Measurements from ENCODE around the gene MTMR11.

Gene MTMR11

GRCh38 chr1:149934356-149934755, 2.3 kb downstream of the MTMR11 start:
- DNase-seq (ENCODE audit: low spot score): no peak

GRCh38 chr1:149933208-149933607, 3.5 kb downstream of the MTMR11 start:
- no peak for DNase-seq (ENCODE audit: low spot score)

- DNase-seq (ENCODE audit: low spot score): no peak
Measured at GRCh38 chr1:149932474-149932873, 4.2 kb downstream of the MTMR11 start.

- DNase-seq (ENCODE audit: low spot score): no peak
Measured at GRCh38 chr1:149931212-149931790, 5.4 kb downstream of the MTMR11 start.

GRCh38 chr1:149929856-149930255, 6.8 kb downstream of the MTMR11 start:
- no peak for DNase-seq (ENCODE audit: low spot score)

GRCh38 chr1:149928401-149928724, 8.3 kb downstream of the MTMR11 start:
- no peak for DNase-seq (ENCODE audit: low spot score)

- peak; percentile 92 for DNase-seq (ENCODE audit: low spot score)
Measured at GRCh38 chr1:149927563-149928400, 8.9 kb downstream of the MTMR11 start, which contains the start of gene SF3B4. SF3B4 (minus strand) TSS chr1:149927803; CDS start chr1:149927759, 44 bp downstream.

- no peak for DNase-seq (ENCODE audit: low spot score)
Measured at GRCh38 chr1:149927056-149927562, 9.6 kb downstream of the MTMR11 start.

- DNase-seq (ENCODE audit: low spot score): no peak
Measured at GRCh38 chr1:149926296-149926695, 10.4 kb downstream of the MTMR11 start.

GRCh38 chr1:149925751-149926150, 10.9 kb downstream of the MTMR11 start:
- DNase-seq (ENCODE audit: low spot score): no peak

- DNase-seq (ENCODE audit: low spot score): no peak
Measured at GRCh38 chr1:149925345-149925744, 11.3 kb downstream of the MTMR11 start.

- DNase-seq (ENCODE audit: low spot score): no peak
Measured at GRCh38 chr1:149923626-149924025, 13.1 kb downstream of the MTMR11 start.

GRCh38 chr1:149917571-149918144, 19.0 kb downstream of the MTMR11 start, which contains the start of gene SV2A:
SV2A (minus strand) TSS chr1:149917844; CDS start chr1:149913840, 4,004 bp downstream.
- peak; percentile 81 for DNase-seq (ENCODE audit: low spot score)

- DNase-seq (ENCODE audit: low spot score): no peak
Measured at GRCh38 chr1:149916898-149917252, 19.8 kb downstream of the MTMR11 start.

- DNase-seq (ENCODE audit: low spot score): no peak
Measured at GRCh38 chr1:149916193-149916897, 20.3 kb downstream of the MTMR11 start.

- peak; percentile 63 for DNase-seq (ENCODE audit: low spot score)
Measured at GRCh38 chr1:149915429-149916192, 21.1 kb downstream of the MTMR11 start.

- no peak for DNase-seq (ENCODE audit: low spot score)
Measured at GRCh38 chr1:149914545-149914944, 22.1 kb downstream of the MTMR11 start.

GRCh38 chr1:149906570-149907075, 30.1 kb downstream of the MTMR11 start:
- no peak for DNase-seq (ENCODE audit: low spot score)

- DNase-seq (ENCODE audit: low spot score): no peak
Measured at GRCh38 chr1:149903836-149904491, 32.7 kb downstream of the MTMR11 start.

- peak; percentile 92 for DNase-seq (ENCODE audit: low spot score)
Measured at GRCh38 chr1:149899460-149900284, 37.0 kb downstream of the MTMR11 start, which contains the start of gene BOLA1. BOLA1 (plus strand) TSS chr1:149899568; CDS start chr1:149900060, 492 bp downstream.
